Thyroid gland (tissue), 4 donors: ENCODE data around the gene CARMIL1.

Experiments used
- POLR2A ChIP-seq, 2 donors: fragments of 450-650 bp; IDR thresholded peaks; one replicate each; pipeline ENCODE4 v1.6.1; 2017; ENCODE audit warnings: antibody characterized with exemption in 2 of 2, mild to moderate bottlenecking in 2 of 2, moderate library complexity in 1 of 2
- TF ChIP-seq, protein P1 (sequence below), 6 experiments: fragments of 200-600 bp in 3 of 6; fragments of 450-650 bp in 3 of 6; sonication (generic) in 3 of 6; IDR thresholded peaks; one replicate each; pipeline ENCODE4 v1.5.1; 2016 to 2019; ENCODE audit warnings: antibody characterized with exemption in 6 of 6, mild to moderate bottlenecking in 2 of 6, inconsistent platforms in 1 of 6, moderate library complexity in 1 of 6

DNA sequence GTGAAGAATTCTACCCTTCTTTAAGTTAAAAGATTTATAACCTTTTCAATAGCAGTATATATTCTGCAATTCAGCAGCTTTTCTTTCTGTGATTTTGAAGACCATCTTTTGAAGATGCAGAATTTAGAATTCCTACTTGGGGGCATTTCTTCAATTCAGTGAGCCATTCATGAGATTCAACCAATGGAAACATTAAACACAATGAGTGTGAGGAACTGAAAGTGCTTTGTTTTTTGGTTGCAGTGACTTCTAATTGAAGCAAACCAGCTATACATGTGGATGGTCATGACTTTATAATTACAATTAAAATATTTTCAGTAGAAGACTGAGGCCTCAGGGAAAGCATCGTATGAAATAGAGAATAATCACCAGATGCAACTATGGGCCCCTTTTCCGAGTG is 108.3 kb downstream of the CARMIL1 start:
- TF ChIP-seq, protein P1, sequence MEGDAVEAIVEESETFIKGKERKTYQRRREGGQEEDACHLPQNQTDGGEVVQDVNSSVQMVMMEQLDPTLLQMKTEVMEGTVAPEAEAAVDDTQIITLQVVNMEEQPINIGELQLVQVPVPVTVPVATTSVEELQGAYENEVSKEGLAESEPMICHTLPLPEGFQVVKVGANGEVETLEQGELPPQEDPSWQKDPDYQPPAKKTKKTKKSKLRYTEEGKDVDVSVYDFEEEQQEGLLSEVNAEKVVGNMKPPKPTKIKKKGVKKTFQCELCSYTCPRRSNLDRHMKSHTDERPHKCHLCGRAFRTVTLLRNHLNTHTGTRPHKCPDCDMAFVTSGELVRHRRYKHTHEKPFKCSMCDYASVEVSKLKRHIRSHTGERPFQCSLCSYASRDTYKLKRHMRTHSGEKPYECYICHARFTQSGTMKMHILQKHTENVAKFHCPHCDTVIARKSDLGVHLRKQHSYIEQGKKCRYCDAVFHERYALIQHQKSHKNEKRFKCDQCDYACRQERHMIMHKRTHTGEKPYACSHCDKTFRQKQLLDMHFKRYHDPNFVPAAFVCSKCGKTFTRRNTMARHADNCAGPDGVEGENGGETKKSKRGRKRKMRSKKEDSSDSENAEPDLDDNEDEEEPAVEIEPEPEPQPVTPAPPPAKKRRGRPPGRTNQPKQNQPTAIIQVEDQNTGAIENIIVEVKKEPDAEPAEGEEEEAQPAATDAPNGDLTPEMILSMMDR (IDR thresholded peaks at IDR 0.05) = no peak
- no peak for TF ChIP-seq POLR2A (IDR thresholded peaks at IDR 0.05)
